Measurements from ENCODE around the gene MANBA. TPM values are rescaled to one million over a fixed set of nuclear protein-coding genes. Genes with fewer than 3 reads are reported as not detected.

MANBA gene
- polyA plus RNA-seq, 3 donors: 80.8 to 94.4 (median 88.7) TPM

- peak overlapping the region in 1 of 2 donors; percentile 34 for H3K27ac ChIP-seq (ENCODE audit: low read depth in 1 of 2, low read length in 2 of 2)
- peaks cover 76% of the 10 kb centered on the region for H3K79me2 ChIP-seq (ENCODE audit: insufficient read depth, low read length)
- H3K4me3 Mint-ChIP-seq: no peak overlapping the region
- TF ChIP-seq CTCF (IDR thresholded peaks at IDR 0.05): no peak
- H3K9ac ChIP-seq (ENCODE audit: insufficient read depth, low read length, poor library complexity, severe bottlenecking): no peak overlapping the region
- no peaks in the 10 kb centered on the region for H3K4me1 ChIP-seq (ENCODE audit: control insufficient read depth in 1 of 2, insufficient read depth in 2 of 2, low read length in 2 of 2)
- H3K36me3 ChIP-seq (replicated peaks in 1 of 2; ENCODE audit: control insufficient read depth in 1 of 2, insufficient read depth in 2 of 2, low read length in 2 of 2): peaks cover 41 to 90% of the 10 kb centered on the region in 2 donors
- intact Hi-C loops (cut with micrococcal nuclease): loop anchor here in 1 of 2 donors (5.0 kb wide), 1 partner anchor 36 kb away; the partner anchor contains the start of gene MANBA
- peaks cover 65 to 82% of the 10 kb centered on the region in 2 donors for H3K36me3 Mint-ChIP-seq
- peaks cover 8 to 11% of the 10 kb centered on the region in 2 donors for H3K9me3 ChIP-seq (replicated peaks in 1 of 2; ENCODE audit: control insufficient read depth in 1 of 2, insufficient read depth in 1 of 2, low read length in 2 of 2)
- peak overlapping the region in 1 of 7 donors; percentile 48 for H3K27ac Mint-ChIP-seq
- no peak overlapping the region for H3K4me3 ChIP-seq (replicated peaks in 1 of 3; ENCODE audit: low read depth in 2 of 3, low read length in 3 of 3)
- no peaks in the 10 kb centered on the region for H3K4me1 Mint-ChIP-seq
- no peaks in the 10 kb centered on the region for H3K27me3 Mint-ChIP-seq (ENCODE audit: low read depth in 3 of 3)
- no peak overlapping the region for H3K4me2 ChIP-seq (replicated peaks; ENCODE audit: extremely low read depth, low read length, poor library complexity, severe bottlenecking)
- no peak for DNase-seq
- H3K27me3 ChIP-seq (ENCODE audit: control insufficient read depth in 2 of 2, insufficient read depth in 2 of 2, low read length in 2 of 2): no peaks in the 10 kb centered on the region
- peaks cover 5 to 11% (median 9%) of the 10 kb centered on the region in 7 donors for H3K9me3 Mint-ChIP-seq
- H4K20me1 ChIP-seq (ENCODE audit: insufficient read depth, low read length): peaks cover 94% of the 10 kb centered on the region
- H2AFZ ChIP-seq (ENCODE audit: insufficient read depth, low read depth, low read length, poor library complexity, severe bottlenecking): no peak overlapping the region
These were observed 34.7 kb downstream of the MANBA start for GRCh38 chr4:102726068-102726467.

GRCh38 chr4:102725229-102725628, 35.5 kb downstream of the MANBA start:
- Mint-ChIP-seq H3K4me3 (no peak overlapping the region), H3K27me3 (ENCODE audit: low read depth in 3 of 3) (no peaks in the 10 kb centered on the region), H3K4me1 (no peaks in the 10 kb centered on the region), H3K9me3 (peaks cover 0 to 3% (median 2%) of the 10 kb centered on the region in 7 donors), H3K36me3 (peaks cover 62 to 82% of the 10 kb centered on the region in 2 donors), H3K27ac (peak overlapping the region in 4 of 7 donors; percentile 6 to 51 (median 35))
- no peak for DNase-seq
- Histone ChIP-seq H3K36me3 (replicated peaks in 1 of 2; ENCODE audit: control insufficient read depth in 1 of 2, insufficient read depth in 2 of 2, low read length in 2 of 2) (peaks cover 38 to 90% of the 10 kb centered on the region in 2 donors), H3K4me2 (replicated peaks; ENCODE audit: extremely low read depth, low read length, poor library complexity, severe bottlenecking) (no peak overlapping the region), H3K4me3 (replicated peaks in 1 of 3; ENCODE audit: low read depth in 2 of 3, low read length in 3 of 3) (no peak overlapping the region), H3K27me3 (ENCODE audit: control insufficient read depth in 2 of 2, insufficient read depth in 2 of 2, low read length in 2 of 2) (no peaks in the 10 kb centered on the region), H3K9ac (ENCODE audit: insufficient read depth, low read length, poor library complexity, severe bottlenecking) (no peak overlapping the region), H3K27ac (ENCODE audit: low read depth in 1 of 2, low read length in 2 of 2) (peak overlapping the region in 1 of 2 donors; percentile 34), H4K20me1 (ENCODE audit: insufficient read depth, low read length) (peaks cover 85% of the 10 kb centered on the region), H3K79me2 (ENCODE audit: insufficient read depth, low read length) (peaks cover 70% of the 10 kb centered on the region), H3K9me3 (replicated peaks in 1 of 2; ENCODE audit: control insufficient read depth in 1 of 2, insufficient read depth in 1 of 2, low read length in 2 of 2) (peaks cover 0 to 3% of the 10 kb centered on the region in 2 donors), H3K4me1 (ENCODE audit: control insufficient read depth in 1 of 2, insufficient read depth in 2 of 2, low read length in 2 of 2) (no peaks in the 10 kb centered on the region), H2AFZ (ENCODE audit: insufficient read depth, low read depth, low read length, poor library complexity, severe bottlenecking) (no peak overlapping the region)
- no peak for TF ChIP-seq CTCF (IDR thresholded peaks at IDR 0.05)
- intact Hi-C loops (cut with micrococcal nuclease): loop anchor here in 1 of 2 donors (5.0 kb wide), 1 partner anchor 37 kb away; the partner anchor contains the start of gene MANBA
- no CpG with 5 or more reads among the region's 3 CpGs for WGBS (ENCODE audit: insufficient coverage)
